ENCODE data around the gene STK39. TPM values are rescaled to one million over a fixed set of nuclear protein-coding genes. Genes with fewer than 3 reads are reported as not detected.

Gene STK39
- total RNA-seq, 1 experiment from 2014 or later, result 56.9 TPM

DNA sequence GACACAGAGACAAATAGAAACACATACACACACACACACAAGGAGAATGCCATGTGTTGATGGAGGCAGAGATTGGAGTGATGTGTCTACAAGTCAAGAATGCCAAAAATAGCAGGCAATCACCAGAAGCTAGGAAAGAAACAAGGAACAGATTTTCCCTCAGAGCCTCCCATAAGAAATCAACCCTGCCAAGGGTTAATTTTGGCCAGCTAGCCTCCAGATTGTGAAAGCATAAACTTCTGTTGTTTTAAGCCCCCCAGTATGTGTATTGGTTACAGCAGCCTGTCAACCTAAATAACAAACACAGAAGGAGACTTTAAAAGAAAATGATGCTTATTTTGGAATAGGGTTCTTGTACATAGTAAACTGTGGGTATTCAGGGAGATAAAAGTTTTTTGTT is 5.6 kb upstream of the STK39 start:
- Histone ChIP-seq H3K4me1 (ENCODE audit: low read length) (peaks cover 7% of the 10 kb centered on the region), H3K79me2 (ENCODE audit: low read length) (no peaks in the 10 kb centered on the region), H3K27me3 (ENCODE audit: low read length) (no peaks in the 10 kb centered on the region), H3K4me3 (ENCODE audit: low read length) (no peak overlapping the region), H3K4me2 (ENCODE audit: low read depth, low read length, poor library complexity, severe bottlenecking) (no peak overlapping the region), H3K9ac (ENCODE audit: low read length) (no peak overlapping the region), H2AFZ (ENCODE audit: low read length) (no peak overlapping the region), H3K9me2 (replicated peaks; ENCODE audit: insufficient read depth, low read length) (no peaks in the 10 kb centered on the region), H3K9me3 (ENCODE audit: low read length) (no peaks in the 10 kb centered on the region), H3K27ac (ENCODE audit: low read length) (no peak overlapping the region), H3K36me3 (ENCODE audit: insufficient read depth, low read length) (no peaks in the 10 kb centered on the region), H4K20me1 (ENCODE audit: insufficient read depth, low read depth, low read length) (no peaks in the 10 kb centered on the region)
- no peak for DNase-seq

DNA sequence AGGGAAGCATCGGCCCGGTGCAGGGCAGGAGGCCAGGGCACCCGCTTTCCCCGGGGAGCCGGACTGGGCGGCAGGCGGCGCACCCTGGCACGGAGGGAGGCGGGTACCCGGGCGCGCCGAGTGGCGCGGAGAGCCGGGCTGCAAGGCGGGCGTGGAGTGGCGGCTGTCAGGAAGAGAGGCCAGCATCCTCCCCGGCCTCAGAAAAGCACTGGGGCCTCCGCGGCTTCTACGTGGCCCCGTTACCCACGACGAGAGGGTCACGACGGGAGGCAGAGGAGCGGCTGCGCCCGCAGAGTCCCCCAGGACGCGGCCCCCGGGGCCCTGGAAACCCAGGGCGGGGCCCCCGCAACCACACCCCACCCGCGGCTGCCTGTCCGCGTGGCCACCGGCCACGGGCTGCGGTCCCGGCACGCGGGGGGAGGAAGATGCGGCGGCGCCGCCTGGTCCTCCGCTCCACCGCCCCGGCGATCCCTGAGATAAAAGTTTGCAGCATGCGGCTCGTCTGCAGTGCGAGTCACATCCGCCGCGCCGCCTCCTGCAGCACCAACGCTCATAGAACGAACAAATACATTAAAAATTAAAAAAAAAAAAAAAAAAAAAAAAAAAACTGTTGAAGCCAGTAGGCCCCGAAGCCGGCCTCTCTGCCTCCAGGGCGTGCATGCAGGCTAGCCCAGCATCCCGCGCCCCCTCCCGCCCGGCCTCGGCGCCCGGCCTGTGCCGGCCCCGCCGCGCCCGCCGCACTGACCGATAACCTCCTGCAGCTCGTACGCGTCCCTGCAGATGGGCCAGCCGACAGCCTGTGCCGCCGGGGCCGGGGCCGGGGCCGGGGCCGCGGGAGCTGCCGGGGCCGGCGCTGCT is 683 bp downstream of the STK39 start:
- no peaks in the 10 kb centered on the region for H3K36me3 ChIP-seq (ENCODE audit: insufficient read depth, low read length)
- H3K4me2 ChIP-seq (ENCODE audit: low read depth, low read length, poor library complexity, severe bottlenecking), result peak overlapping the region; percentile 97
- no peaks in the 10 kb centered on the region for H3K9me2 ChIP-seq (replicated peaks; ENCODE audit: insufficient read depth, low read length)
- H3K27ac ChIP-seq (ENCODE audit: low read length), result peak overlapping the region; percentile 60
- H4K20me1 ChIP-seq (ENCODE audit: insufficient read depth, low read depth, low read length), result no peaks in the 10 kb centered on the region; the same call in 1 of the 2 replicates
- peak; percentile 86 for DNase-seq
- H3K4me3 ChIP-seq (ENCODE audit: low read length), result peak overlapping the region; percentile 88
- peaks cover 48% of the 10 kb centered on the region for H3K79me2 ChIP-seq (ENCODE audit: low read length)
- no peaks in the 10 kb centered on the region for H3K9me3 ChIP-seq (ENCODE audit: low read length)
- H3K9ac ChIP-seq (ENCODE audit: low read length), result peak overlapping the region; percentile 91
- H3K4me1 ChIP-seq (ENCODE audit: low read length), result peaks cover 33% of the 10 kb centered on the region
- peak overlapping the region; percentile 82; the same call in 1 of the 2 replicates for H2AFZ ChIP-seq (ENCODE audit: low read length)
- no peaks in the 10 kb centered on the region for H3K27me3 ChIP-seq (ENCODE audit: low read length)

GRCh38 chr2:168246072-168246482 is 1.3 kb downstream of the STK39 start:
- H3K27ac ChIP-seq (ENCODE audit: low read length), result peak overlapping the region; percentile 60
- peaks cover 33% of the 10 kb centered on the region for H3K4me1 ChIP-seq (ENCODE audit: low read length)
- peaks cover 55% of the 10 kb centered on the region for H3K79me2 ChIP-seq (ENCODE audit: low read length)
- H3K4me3 ChIP-seq (ENCODE audit: low read length), result peak overlapping the region; percentile 88
- H4K20me1 ChIP-seq (ENCODE audit: insufficient read depth, low read depth, low read length), result no peaks in the 10 kb centered on the region; the same call in 1 of the 2 replicates
- no peaks in the 10 kb centered on the region for H3K27me3 ChIP-seq (ENCODE audit: low read length)
- peak overlapping the region; percentile 97 for H3K4me2 ChIP-seq (ENCODE audit: low read depth, low read length, poor library complexity, severe bottlenecking)
- peak overlapping the region; percentile 82; the same call in 1 of the 2 replicates for H2AFZ ChIP-seq (ENCODE audit: low read length)
- no peaks in the 10 kb centered on the region for H3K36me3 ChIP-seq (ENCODE audit: insufficient read depth, low read length)
- H3K9ac ChIP-seq (ENCODE audit: low read length), result peak overlapping the region; percentile 91
- no peaks in the 10 kb centered on the region for H3K9me2 ChIP-seq (replicated peaks; ENCODE audit: insufficient read depth, low read length)
- DNase-seq, result no peak
- no peaks in the 10 kb centered on the region for H3K9me3 ChIP-seq (ENCODE audit: low read length)

DNA sequence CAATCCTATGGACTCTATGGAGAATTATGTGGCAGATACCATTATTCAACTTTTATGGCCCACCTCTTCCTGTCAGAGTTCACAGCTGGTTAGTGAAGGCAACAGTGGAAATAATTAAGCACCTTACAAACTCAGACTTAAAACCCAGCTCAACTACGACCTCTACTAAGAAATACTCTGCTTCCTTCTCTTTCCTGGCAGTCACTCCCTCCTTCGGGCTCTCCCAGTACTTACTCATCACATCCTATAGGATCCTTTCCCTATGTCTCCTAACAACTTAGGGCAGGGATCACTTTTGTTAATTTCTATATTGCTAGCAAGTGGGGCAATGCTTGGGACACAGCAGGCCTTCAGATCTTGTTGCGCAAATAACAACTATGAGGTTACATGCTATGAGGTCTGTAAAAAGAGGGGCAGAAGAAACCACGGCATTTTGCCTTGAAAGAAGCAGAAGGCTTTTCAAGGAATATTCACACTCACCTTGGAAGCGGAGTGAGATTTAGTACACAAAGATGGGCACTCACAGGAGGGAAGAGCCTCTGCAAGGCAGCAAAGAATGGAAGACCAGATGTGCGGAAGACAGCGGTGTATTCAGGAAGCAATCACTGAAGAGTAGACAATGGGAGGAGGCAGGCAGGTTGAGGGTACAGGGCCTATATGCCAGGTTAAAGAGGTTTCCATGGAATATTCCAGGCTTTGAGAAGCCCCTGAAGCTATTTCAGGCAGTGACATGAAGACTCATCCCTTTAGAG is 2.1 kb downstream of the STK39 start:
- Histone ChIP-seq H3K4me2 (ENCODE audit: low read depth, low read length, poor library complexity, severe bottlenecking) (peak overlapping the region; percentile 97), H3K27me3 (ENCODE audit: low read length) (no peaks in the 10 kb centered on the region), H4K20me1 (ENCODE audit: insufficient read depth, low read depth, low read length) (no peaks in the 10 kb centered on the region; the same call in 1 of the 2 replicates), H3K9me3 (ENCODE audit: low read length) (no peaks in the 10 kb centered on the region), H3K79me2 (ENCODE audit: low read length) (peaks cover 63% of the 10 kb centered on the region), H3K4me3 (ENCODE audit: low read length) (peak overlapping the region; percentile 88), H3K36me3 (ENCODE audit: insufficient read depth, low read length) (0 out of 2 replicates have a peak, but pooled peaks cover 1% of the 10 kb centered on the region), H3K9me2 (replicated peaks; ENCODE audit: insufficient read depth, low read length) (no peaks in the 10 kb centered on the region), H3K4me1 (ENCODE audit: low read length) (peaks cover 33% of the 10 kb centered on the region), H3K27ac (ENCODE audit: low read length) (peak overlapping the region; percentile 60), H2AFZ (ENCODE audit: low read length) (no peak overlapping the region), H3K9ac (ENCODE audit: low read length) (peak overlapping the region; percentile 67)
- DNase-seq, result no peak

GRCh38 chr2:168244318-168244717 is 3.1 kb downstream of the STK39 start:
- no peak overlapping the region for H2AFZ ChIP-seq (ENCODE audit: low read length)
- H4K20me1 ChIP-seq (ENCODE audit: insufficient read depth, low read depth, low read length), result no peaks in the 10 kb centered on the region; the same call in 1 of the 2 replicates
- H3K4me3 ChIP-seq (ENCODE audit: low read length), result peak overlapping the region; percentile 88
- peaks cover 33% of the 10 kb centered on the region for H3K4me1 ChIP-seq (ENCODE audit: low read length)
- peak overlapping the region; percentile 67 for H3K9ac ChIP-seq (ENCODE audit: low read length)
- peaks cover 10% of the 10 kb centered on the region; the same call in 1 of the 2 replicates for H3K36me3 ChIP-seq (ENCODE audit: insufficient read depth, low read length)
- H3K79me2 ChIP-seq (ENCODE audit: low read length), result peaks cover 72% of the 10 kb centered on the region
- peak; percentile 78 for DNase-seq
- H3K9me3 ChIP-seq (ENCODE audit: low read length), result no peaks in the 10 kb centered on the region
- peak overlapping the region; percentile 60 for H3K27ac ChIP-seq (ENCODE audit: low read length)
- no peaks in the 10 kb centered on the region for H3K27me3 ChIP-seq (ENCODE audit: low read length)
- H3K4me2 ChIP-seq (ENCODE audit: low read depth, low read length, poor library complexity, severe bottlenecking), result peak overlapping the region; percentile 97
- H3K9me2 ChIP-seq (replicated peaks; ENCODE audit: insufficient read depth, low read length), result no peaks in the 10 kb centered on the region

GRCh38 chr2:168243061-168243460 is 4.3 kb downstream of the STK39 start:
- Histone ChIP-seq H4K20me1 (ENCODE audit: insufficient read depth, low read depth, low read length) (no peaks in the 10 kb centered on the region; the same call in 1 of the 2 replicates), H3K9me3 (ENCODE audit: low read length) (no peaks in the 10 kb centered on the region), H3K27me3 (ENCODE audit: low read length) (no peaks in the 10 kb centered on the region), H3K4me3 (ENCODE audit: low read length) (no peak overlapping the region), H2AFZ (ENCODE audit: low read length) (no peak overlapping the region), H3K27ac (ENCODE audit: low read length) (no peak overlapping the region), H3K9ac (ENCODE audit: low read length) (no peak overlapping the region), H3K4me2 (ENCODE audit: low read depth, low read length, poor library complexity, severe bottlenecking) (no peak overlapping the region), H3K79me2 (ENCODE audit: low read length) (peaks cover 85% of the 10 kb centered on the region), H3K4me1 (ENCODE audit: low read length) (peaks cover 27% of the 10 kb centered on the region), H3K9me2 (replicated peaks; ENCODE audit: insufficient read depth, low read length) (no peaks in the 10 kb centered on the region), H3K36me3 (ENCODE audit: insufficient read depth, low read length) (peaks cover 19% of the 10 kb centered on the region)
- no peak for DNase-seq

- H3K27me3 ChIP-seq (ENCODE audit: low read length), result no peaks in the 10 kb centered on the region
- no peak overlapping the region for H2AFZ ChIP-seq (ENCODE audit: low read length)
- H3K9me3 ChIP-seq (ENCODE audit: low read length), result no peaks in the 10 kb centered on the region
- DNase-seq, result no peak
- no peaks in the 10 kb centered on the region for H3K9me2 ChIP-seq (replicated peaks; ENCODE audit: insufficient read depth, low read length)
- H3K79me2 ChIP-seq (ENCODE audit: low read length), result peaks cover 91% of the 10 kb centered on the region
- no peak overlapping the region for H3K27ac ChIP-seq (ENCODE audit: low read length)
- peaks cover 26% of the 10 kb centered on the region for H3K36me3 ChIP-seq (ENCODE audit: insufficient read depth, low read length)
- H3K4me3 ChIP-seq (ENCODE audit: low read length), result no peak overlapping the region
- H3K4me2 ChIP-seq (ENCODE audit: low read depth, low read length, poor library complexity, severe bottlenecking), result no peak overlapping the region
- no peaks in the 10 kb centered on the region; the same call in 1 of the 2 replicates for H4K20me1 ChIP-seq (ENCODE audit: insufficient read depth, low read depth, low read length)
- peaks cover 24% of the 10 kb centered on the region for H3K4me1 ChIP-seq (ENCODE audit: low read length)
- no peak overlapping the region for H3K9ac ChIP-seq (ENCODE audit: low read length)
Observed at GRCh38 chr2:168241746-168242145, 5.6 kb downstream of the STK39 start.

- H4K20me1 ChIP-seq (ENCODE audit: insufficient read depth, low read depth, low read length), result no peaks in the 10 kb centered on the region; the same call in 1 of the 2 replicates
- H3K36me3 ChIP-seq (ENCODE audit: insufficient read depth, low read length), result peaks cover 26% of the 10 kb centered on the region
- no peaks in the 10 kb centered on the region for H3K9me2 ChIP-seq (replicated peaks; ENCODE audit: insufficient read depth, low read length)
- H3K9ac ChIP-seq (ENCODE audit: low read length), result no peak overlapping the region
- peaks cover 86% of the 10 kb centered on the region for H3K79me2 ChIP-seq (ENCODE audit: low read length)
- DNase-seq, result no peak
- H2AFZ ChIP-seq (ENCODE audit: low read length), result no peak overlapping the region
- H3K9me3 ChIP-seq (ENCODE audit: low read length), result no peaks in the 10 kb centered on the region
- H3K4me1 ChIP-seq (ENCODE audit: low read length), result peaks cover 24% of the 10 kb centered on the region
- H3K4me3 ChIP-seq (ENCODE audit: low read length), result no peak overlapping the region
- H3K27me3 ChIP-seq (ENCODE audit: low read length), result no peaks in the 10 kb centered on the region
- no peak overlapping the region for H3K4me2 ChIP-seq (ENCODE audit: low read depth, low read length, poor library complexity, severe bottlenecking)
- H3K27ac ChIP-seq (ENCODE audit: low read length), result no peak overlapping the region
Observed at GRCh38 chr2:168241208-168241607, 6.2 kb downstream of the STK39 start.

Measured in Karpas-422 (cell line).